ENCODE measurements around the gene BCL2L11. TPM values are rescaled to one million over a fixed set of nuclear protein-coding genes. Genes with fewer than 3 reads are reported as not detected.

BCL2L11 gene
- total RNA-seq, 1 experiment from 2014 or later: 12.6 TPM

DNA sequence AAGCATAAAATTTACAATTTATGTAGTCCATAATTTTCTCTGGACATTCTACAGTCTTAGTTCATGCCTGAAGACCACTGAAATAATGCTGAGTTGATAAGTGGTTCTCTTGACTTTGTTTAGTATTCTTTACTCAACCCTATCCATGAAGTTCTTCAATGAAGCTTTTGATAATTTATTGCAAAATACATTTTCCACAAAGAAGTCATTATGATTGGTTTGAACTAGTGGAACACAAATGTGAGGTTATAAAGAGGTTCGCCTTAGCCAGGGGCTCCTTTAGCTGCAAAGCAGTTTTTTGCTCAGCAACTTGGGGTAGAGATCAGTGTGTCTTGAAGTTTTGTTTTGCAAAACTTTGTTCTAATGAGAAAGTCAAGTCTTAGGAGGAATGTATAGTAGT, 5.9 kb downstream of the BCL2L11 start:
- BruUV-seq (replicated peaks): no TSS peak
- Histone ChIP-seq H3K36me3 (ENCODE audit: insufficient read depth, low read length, poor library complexity, severe bottlenecking) (peaks cover 17% of the 10 kb centered on the region), H3K4me1 (ENCODE audit: insufficient read depth, low read length, poor library complexity, severe bottlenecking) (no peaks in the 10 kb centered on the region), H3K27ac (ENCODE audit: low read depth, low read length, poor library complexity, severe bottlenecking) (no peak overlapping the region), H3K9me3 (ENCODE audit: low read depth, low read length, poor library complexity, severe bottlenecking) (no peaks in the 10 kb centered on the region), H3K4me3 (ENCODE audit: low read depth, low read length, poor library complexity, severe bottlenecking) (no peak overlapping the region), H3K27me3 (replicated peaks; ENCODE audit: insufficient read depth, low read depth, low read length, poor library complexity) (no peaks in the 10 kb centered on the region)
- TF ChIP-seq EZH2 (IDR thresholded peaks at IDR 0.05; ENCODE audit: borderline replicate concordance, low read depth, low read length, poor library complexity, severe bottlenecking): no peak
- TF ChIP-seq, protein P1, sequence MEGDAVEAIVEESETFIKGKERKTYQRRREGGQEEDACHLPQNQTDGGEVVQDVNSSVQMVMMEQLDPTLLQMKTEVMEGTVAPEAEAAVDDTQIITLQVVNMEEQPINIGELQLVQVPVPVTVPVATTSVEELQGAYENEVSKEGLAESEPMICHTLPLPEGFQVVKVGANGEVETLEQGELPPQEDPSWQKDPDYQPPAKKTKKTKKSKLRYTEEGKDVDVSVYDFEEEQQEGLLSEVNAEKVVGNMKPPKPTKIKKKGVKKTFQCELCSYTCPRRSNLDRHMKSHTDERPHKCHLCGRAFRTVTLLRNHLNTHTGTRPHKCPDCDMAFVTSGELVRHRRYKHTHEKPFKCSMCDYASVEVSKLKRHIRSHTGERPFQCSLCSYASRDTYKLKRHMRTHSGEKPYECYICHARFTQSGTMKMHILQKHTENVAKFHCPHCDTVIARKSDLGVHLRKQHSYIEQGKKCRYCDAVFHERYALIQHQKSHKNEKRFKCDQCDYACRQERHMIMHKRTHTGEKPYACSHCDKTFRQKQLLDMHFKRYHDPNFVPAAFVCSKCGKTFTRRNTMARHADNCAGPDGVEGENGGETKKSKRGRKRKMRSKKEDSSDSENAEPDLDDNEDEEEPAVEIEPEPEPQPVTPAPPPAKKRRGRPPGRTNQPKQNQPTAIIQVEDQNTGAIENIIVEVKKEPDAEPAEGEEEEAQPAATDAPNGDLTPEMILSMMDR (conservative IDR thresholded peaks at IDR 0.05; ENCODE audit: low read depth, low read length): no peak
- CTCF ChIA-PET: no interaction called here
- intact Hi-C loops (cut with micrococcal nuclease; ENCODE audit: unreplicated experiment): no loop called here
- no peak for DNase-seq (ENCODE audit: low spot score)
- POLR2A ChIA-PET (ENCODE audit: low non-redundant PET): no interaction called here

DNA sequence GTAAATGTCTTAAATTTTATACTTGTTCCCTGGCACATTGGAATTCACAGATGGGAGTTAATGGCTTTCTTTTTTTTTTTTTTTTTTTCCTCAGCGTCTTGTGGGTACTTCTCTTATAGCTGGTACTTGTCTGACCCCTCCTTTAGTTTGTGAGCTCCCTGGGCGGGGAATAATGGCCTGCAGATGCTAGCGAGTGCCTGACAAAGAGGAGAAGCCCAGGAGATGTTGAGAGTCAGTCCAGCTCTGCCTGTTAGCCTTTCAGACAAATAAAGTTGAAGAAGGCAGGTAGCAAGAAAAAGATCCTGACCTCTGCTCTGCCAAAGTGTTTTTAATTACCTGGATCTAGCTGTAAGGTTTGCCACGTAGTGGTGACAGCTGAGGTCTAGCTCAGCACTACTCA, 6.6 kb downstream of the BCL2L11 start:
- ChIA-PET CTCF (no interaction called here), POLR2A (ENCODE audit: low non-redundant PET) (no interaction called here)
- no peak overlapping the region for H3K27ac ChIP-seq (ENCODE audit: low read depth, low read length, poor library complexity, severe bottlenecking)
- H3K4me3 ChIP-seq (ENCODE audit: low read depth, low read length, poor library complexity, severe bottlenecking): no peak overlapping the region
- H3K36me3 ChIP-seq (ENCODE audit: insufficient read depth, low read length, poor library complexity, severe bottlenecking): peaks cover 17% of the 10 kb centered on the region
- H3K4me1 ChIP-seq (ENCODE audit: insufficient read depth, low read length, poor library complexity, severe bottlenecking): no peaks in the 10 kb centered on the region
- DNase-seq (ENCODE audit: low spot score): no peak
- intact Hi-C loops (cut with micrococcal nuclease; ENCODE audit: unreplicated experiment): no loop called here
- no peaks in the 10 kb centered on the region for H3K9me3 ChIP-seq (ENCODE audit: low read depth, low read length, poor library complexity, severe bottlenecking)
- H3K27me3 ChIP-seq (replicated peaks; ENCODE audit: insufficient read depth, low read depth, low read length, poor library complexity): no peaks in the 10 kb centered on the region
- TF ChIP-seq, protein P1 (conservative IDR thresholded peaks at IDR 0.05; ENCODE audit: low read depth, low read length): no peak
- TF ChIP-seq EZH2 (IDR thresholded peaks at IDR 0.05; ENCODE audit: borderline replicate concordance, low read depth, low read length, poor library complexity, severe bottlenecking): no peak
- BruUV-seq (replicated peaks): no TSS peak

DNA sequence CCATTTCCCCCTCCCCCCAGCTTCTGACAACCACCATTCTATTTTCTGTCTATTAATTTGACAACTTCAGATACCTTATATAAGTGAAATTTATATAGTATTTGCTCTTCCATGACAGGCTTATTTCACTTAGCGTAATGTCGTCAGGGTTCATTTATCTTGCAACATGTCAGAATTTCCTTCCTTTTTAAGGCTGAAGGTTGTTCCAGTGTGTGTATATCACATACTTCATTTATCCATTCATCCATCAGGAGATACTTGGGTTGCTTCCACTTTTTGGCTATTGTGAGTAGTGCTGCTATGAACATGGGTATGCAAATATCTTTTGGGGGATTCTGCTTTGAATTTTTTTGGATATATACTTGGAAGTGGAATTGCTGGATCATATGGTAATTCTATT, 7.4 kb downstream of the BCL2L11 start:
- no TSS peak for BruUV-seq (replicated peaks)
- TF ChIP-seq, protein P1 (conservative IDR thresholded peaks at IDR 0.05; ENCODE audit: low read depth, low read length): no peak
- no peak for TF ChIP-seq EZH2 (IDR thresholded peaks at IDR 0.05; ENCODE audit: borderline replicate concordance, low read depth, low read length, poor library complexity, severe bottlenecking)
- Histone ChIP-seq H3K9me3 (ENCODE audit: low read depth, low read length, poor library complexity, severe bottlenecking) (no peaks in the 10 kb centered on the region), H3K27me3 (replicated peaks; ENCODE audit: insufficient read depth, low read depth, low read length, poor library complexity) (no peaks in the 10 kb centered on the region), H3K4me3 (ENCODE audit: low read depth, low read length, poor library complexity, severe bottlenecking) (no peak overlapping the region), H3K4me1 (ENCODE audit: insufficient read depth, low read length, poor library complexity, severe bottlenecking) (no peaks in the 10 kb centered on the region), H3K27ac (ENCODE audit: low read depth, low read length, poor library complexity, severe bottlenecking) (no peak overlapping the region), H3K36me3 (ENCODE audit: insufficient read depth, low read length, poor library complexity, severe bottlenecking) (peaks cover 17% of the 10 kb centered on the region)
- no peak for DNase-seq (ENCODE audit: low spot score)
- intact Hi-C loops (cut with micrococcal nuclease; ENCODE audit: unreplicated experiment): no loop called here
- CTCF ChIA-PET: no interaction called here
- POLR2A ChIA-PET (ENCODE audit: low non-redundant PET): no interaction called here
